Lower leg skin (tissue), 4 donors: ENCODE results near the gene MCOLN2. TPM values are rescaled to one million over a fixed set of nuclear protein-coding genes. Genes with fewer than 3 reads are reported as not detected.

ENCODE experiments used
- DNase-seq, 2 donors: peaks; one replicate each; pipeline ENCODE4 v3.0.0-alpha.2; 2019; ENCODE audit warnings: low spot score in 2 of 2
- H3K4me3 ChIP-seq: fragments of 200-600 bp; sonication (generic); 2 replicates; pipeline ENCODE4 v1.5.1; 2017; ENCODE audit warnings: mild to moderate bottlenecking, low read depth; ENCODE audit not compliant: poor library complexity, severe bottlenecking
- CTCF ChIP-seq, 3 donors: fragments of 450-650 bp; IDR thresholded peaks; one replicate each; pipeline ENCODE4 v1.5.1; 2016; ENCODE audit warnings: antibody characterized with exemption in 3 of 3, mild to moderate bottlenecking in 3 of 3, moderate library complexity in 2 of 3
- POLR2A ChIP-seq, 2 donors: fragments of 450-650 bp; IDR thresholded peaks; one replicate each; pipeline ENCODE4 v1.6.1; 2016 to 2017; ENCODE audit warnings: antibody characterized with exemption in 2 of 2, mild to moderate bottlenecking in 1 of 2, moderate library complexity in 1 of 2
- WGBS, 2 donors: methylation state at CpG; one replicate each; pipeline ENCODE4 v1.1.5; 2018; 5-methylcytosine and 5-hydroxymethylcytosine counted together
- intact Hi-C: fragments of 100-400 bp; cut with DNase I; formaldehyde crosslinking; loops from one replicate; pipeline ENCODE4 v1.15.0; 2023; ENCODE audit warnings: low total_unique reads
- total RNA-seq, 4 donors: library from RNA; depleted of rRNA; stranded (reverse); fragments of >200 nt; gene quantifications; one replicate each; pipeline ENCODE4 v1.1.0, GENCODE V29; 2016

MCOLN2 gene
- total RNA-seq, 4 donors from 2014 or later = 0.44 to 1.9 (median 1.5) TPM

- 68 to 73% methylated on average over 1 of the region's 1 CpG for WGBS, 2 donors
- TF ChIP-seq POLR2A (IDR thresholded peaks at IDR 0.05) (no peak), CTCF (IDR thresholded peaks at IDR 0.05) (no peak)
- H3K4me3 ChIP-seq = no peak overlapping the region
- intact Hi-C loops = no loop called here
- DNase-seq = no peak
These were observed 24.4 kb downstream of the MCOLN2 start for GRCh38 chr1:84972377-84972987.

GRCh38 chr1:84971957-84972356 is 25.0 kb downstream of the MCOLN2 start:
- 82 to 89% methylated on average over 2 of the region's 2 CpGs for WGBS, 2 donors
- TF ChIP-seq CTCF (IDR thresholded peaks at IDR 0.05) (no peak), POLR2A (IDR thresholded peaks at IDR 0.05) (no peak)
- no peak overlapping the region for H3K4me3 ChIP-seq
- intact Hi-C loops = no loop called here
- no peak for DNase-seq

- intact Hi-C loops = no loop called here
- H3K4me3 ChIP-seq = no peak overlapping the region
- WGBS, 2 donors = 88 to 90% methylated on average over 7 of the region's 7 CpGs
- no peak for TF ChIP-seq CTCF (IDR thresholded peaks at IDR 0.05)
- no peak for TF ChIP-seq POLR2A (IDR thresholded peaks at IDR 0.05)
- no peak for DNase-seq
These were observed 27.2 kb downstream of the MCOLN2 start for GRCh38 chr1:84969489-84970250.

DNA sequence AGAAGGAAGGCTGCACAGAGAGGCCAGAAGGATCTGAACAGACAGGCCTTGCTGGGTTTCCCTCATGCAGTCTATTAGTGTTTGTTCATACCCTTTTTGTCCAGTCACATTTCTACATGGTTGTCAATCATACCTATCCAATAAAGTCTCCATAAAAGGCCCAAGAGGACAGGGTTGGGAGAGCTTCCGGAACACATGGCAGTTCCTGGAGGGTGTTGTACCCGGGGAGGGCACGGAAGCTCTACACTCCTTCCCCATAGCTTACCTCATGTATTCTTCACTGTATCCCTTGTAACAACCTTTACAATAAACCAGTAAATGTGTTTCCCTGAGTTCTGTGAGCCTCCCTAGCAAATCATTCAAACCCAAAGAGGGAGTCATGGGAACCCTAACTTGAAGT is 28.0 kb downstream of the MCOLN2 start:
- WGBS, 2 donors = 95 to 98% methylated on average over 3 of the region's 3 CpGs
- no peak for TF ChIP-seq CTCF (IDR thresholded peaks at IDR 0.05)
- no peak for TF ChIP-seq POLR2A (IDR thresholded peaks at IDR 0.05)
- DNase-seq = no peak
- no peak overlapping the region for H3K4me3 ChIP-seq
- intact Hi-C loops = no loop called here

GRCh38 chr1:84968101-84968500 is 28.8 kb downstream of the MCOLN2 start:
- DNase-seq = no peak
- no peak overlapping the region for H3K4me3 ChIP-seq
- WGBS, 2 donors = 92 to 97% methylated on average over 1 of the region's 1 CpG
- no peak for TF ChIP-seq POLR2A (IDR thresholded peaks at IDR 0.05)
- TF ChIP-seq CTCF (IDR thresholded peaks at IDR 0.05) = no peak
- intact Hi-C loops = no loop called here
